GM12873 (cell line): ENCODE results near the gene PARD3B.

Experiments used
- TF ChIP-seq, protein P1 (sequence below): IDR thresholded peaks from 2 replicates; pipeline ENCODE4 v1.5.1; 2012; ENCODE audit warnings: low read depth, mild to moderate bottlenecking, moderate library complexity, low read length, control low read depth; ENCODE audit not compliant: insufficient read depth; ENCODE audit errors: missing control alignments

PARD3B gene

GRCh38 chr2:204984518-204984917 lies 439.2 kb downstream of the PARD3B start:
- TF ChIP-seq, protein P1, sequence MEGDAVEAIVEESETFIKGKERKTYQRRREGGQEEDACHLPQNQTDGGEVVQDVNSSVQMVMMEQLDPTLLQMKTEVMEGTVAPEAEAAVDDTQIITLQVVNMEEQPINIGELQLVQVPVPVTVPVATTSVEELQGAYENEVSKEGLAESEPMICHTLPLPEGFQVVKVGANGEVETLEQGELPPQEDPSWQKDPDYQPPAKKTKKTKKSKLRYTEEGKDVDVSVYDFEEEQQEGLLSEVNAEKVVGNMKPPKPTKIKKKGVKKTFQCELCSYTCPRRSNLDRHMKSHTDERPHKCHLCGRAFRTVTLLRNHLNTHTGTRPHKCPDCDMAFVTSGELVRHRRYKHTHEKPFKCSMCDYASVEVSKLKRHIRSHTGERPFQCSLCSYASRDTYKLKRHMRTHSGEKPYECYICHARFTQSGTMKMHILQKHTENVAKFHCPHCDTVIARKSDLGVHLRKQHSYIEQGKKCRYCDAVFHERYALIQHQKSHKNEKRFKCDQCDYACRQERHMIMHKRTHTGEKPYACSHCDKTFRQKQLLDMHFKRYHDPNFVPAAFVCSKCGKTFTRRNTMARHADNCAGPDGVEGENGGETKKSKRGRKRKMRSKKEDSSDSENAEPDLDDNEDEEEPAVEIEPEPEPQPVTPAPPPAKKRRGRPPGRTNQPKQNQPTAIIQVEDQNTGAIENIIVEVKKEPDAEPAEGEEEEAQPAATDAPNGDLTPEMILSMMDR = no peak

GRCh38 chr2:204986641-204987040 lies 441.4 kb downstream of the PARD3B start:
- TF ChIP-seq, protein P1 = no peak

- TF ChIP-seq, protein P1 = no peak
Measured at GRCh38 chr2:204988836-204989235, 443.6 kb downstream of the PARD3B start.

- TF ChIP-seq, protein P1 = no peak
Measured at GRCh38 chr2:204989877-204990276, 444.6 kb downstream of the PARD3B start.

GRCh38 chr2:205001300-205001966 lies 456.2 kb downstream of the PARD3B start:
- TF ChIP-seq, protein P1 = no peak

- TF ChIP-seq, protein P1 = no peak
Measured at GRCh38 chr2:205002390-205002789, 457.1 kb downstream of the PARD3B start.

GRCh38 chr2:205003288-205003687 lies 458.0 kb downstream of the PARD3B start:
- TF ChIP-seq, protein P1 = no peak
